Measurements from ENCODE around the gene FBP1. TPM values are rescaled to one million over a fixed set of nuclear protein-coding genes. Genes with fewer than 3 reads are reported as not detected.

The FBP1 gene
- total RNA-seq, 2 donors from 2014 or later: 0.95 to 1.0 TPM

- Mint-ChIP-seq H3K36me3 (ENCODE audit: low read depth) (no peaks in the 10 kb centered on the region), H3K27ac (no peak overlapping the region), H3K4me1 (peaks cover 12% of the 10 kb centered on the region), H3K4me3 (no peak overlapping the region), H3K27me3 (ENCODE audit: insufficient read depth) (peaks cover 78% of the 10 kb centered on the region), H3K9me3 (no peaks in the 10 kb centered on the region)
- WGBS, 2 experiments (ENCODE audit: insufficient coverage in 1 of 2, insufficient read length in 1 of 2): 84 to 93% methylated on average over 4 of the region's 4 CpGs
- Histone ChIP-seq H3K27me3 (ENCODE audit: control insufficient read depth, insufficient read depth, low read length, poor library complexity, severe bottlenecking) (peaks cover 30% of the 10 kb centered on the region), H3K9ac (ENCODE audit: extremely low read depth, low read length, poor library complexity, severe bottlenecking) (no peak overlapping the region), H3K27ac (ENCODE audit: low read depth, low read length) (no peak overlapping the region), H3K36me3 (ENCODE audit: control insufficient read depth, insufficient read depth, low read length) (no peaks in the 10 kb centered on the region), H3K4me1 (ENCODE audit: control insufficient read depth, insufficient read depth, low read length) (no peaks in the 10 kb centered on the region), H3K4me3 (ENCODE audit: low read length) (no peak overlapping the region), H3K9me3 (ENCODE audit: control insufficient read depth, low read length) (no peaks in the 10 kb centered on the region)
- DNase-seq: no peak
- TF ChIP-seq CTCF (conservative IDR thresholded peaks at IDR 0.05): no peak
These were observed 4.4 kb upstream of the FBP1 start for GRCh38 chr9:94643741-94644140.

GRCh38 chr9:94643176-94643575 is 3.9 kb upstream of the FBP1 start:
- Mint-ChIP-seq H3K4me3 (no peak overlapping the region), H3K27me3 (ENCODE audit: insufficient read depth) (peaks cover 78% of the 10 kb centered on the region), H3K36me3 (ENCODE audit: low read depth) (no peaks in the 10 kb centered on the region), H3K4me1 (peaks cover 15% of the 10 kb centered on the region), H3K27ac (no peak overlapping the region), H3K9me3 (no peaks in the 10 kb centered on the region)
- Histone ChIP-seq H3K27ac (ENCODE audit: low read depth, low read length) (no peak overlapping the region), H3K36me3 (ENCODE audit: control insufficient read depth, insufficient read depth, low read length) (no peaks in the 10 kb centered on the region), H3K4me1 (ENCODE audit: control insufficient read depth, insufficient read depth, low read length) (no peaks in the 10 kb centered on the region), H3K9me3 (ENCODE audit: control insufficient read depth, low read length) (no peaks in the 10 kb centered on the region), H3K27me3 (ENCODE audit: control insufficient read depth, insufficient read depth, low read length, poor library complexity, severe bottlenecking) (peaks cover 35% of the 10 kb centered on the region), H3K4me3 (ENCODE audit: low read length) (no peak overlapping the region), H3K9ac (ENCODE audit: extremely low read depth, low read length, poor library complexity, severe bottlenecking) (no peak overlapping the region)
- no peak for DNase-seq
- 84 to 89% methylated on average over 3 to 8 of the region's 8 CpGs for WGBS, 2 experiments (ENCODE audit: insufficient coverage in 1 of 2, insufficient read length in 1 of 2)
- TF ChIP-seq CTCF (conservative IDR thresholded peaks at IDR 0.05): no peak

- Mint-ChIP-seq H3K36me3 (ENCODE audit: low read depth) (no peaks in the 10 kb centered on the region), H3K4me1 (peaks cover 15% of the 10 kb centered on the region), H3K9me3 (no peaks in the 10 kb centered on the region), H3K27me3 (ENCODE audit: insufficient read depth) (peaks cover 79% of the 10 kb centered on the region), H3K27ac (no peak overlapping the region), H3K4me3 (no peak overlapping the region)
- Histone ChIP-seq H3K4me3 (ENCODE audit: low read length) (no peak overlapping the region), H3K27me3 (ENCODE audit: control insufficient read depth, insufficient read depth, low read length, poor library complexity, severe bottlenecking) (peaks cover 42% of the 10 kb centered on the region), H3K4me1 (ENCODE audit: control insufficient read depth, insufficient read depth, low read length) (no peaks in the 10 kb centered on the region), H3K9me3 (ENCODE audit: control insufficient read depth, low read length) (no peaks in the 10 kb centered on the region), H3K36me3 (ENCODE audit: control insufficient read depth, insufficient read depth, low read length) (no peaks in the 10 kb centered on the region), H3K9ac (ENCODE audit: extremely low read depth, low read length, poor library complexity, severe bottlenecking) (no peak overlapping the region), H3K27ac (ENCODE audit: low read depth, low read length) (no peak overlapping the region)
- no peak for TF ChIP-seq CTCF (conservative IDR thresholded peaks at IDR 0.05)
- DNase-seq: no peak
- WGBS, 2 experiments (ENCODE audit: insufficient coverage in 1 of 2, insufficient read length in 1 of 2): 90 to 96% methylated on average over 3 to 5 of the region's 5 CpGs
These were observed 3.2 kb upstream of the FBP1 start for GRCh38 chr9:94642501-94642900.
